Parathyroid adenoma (tissue), 2 donors: ENCODE data around the gene LGALS14.
"Not testable (repeated sequence)": the region's sequence is repeated elsewhere in the genome, so short reads cannot be mapped to it uniquely, and the experiment has no call there.

ENCODE experiments used
- H2AFZ ChIP-seq: fragments of 300-600 bp; sonication (generic); one replicate; pipeline ENCODE4 v1.7.0; 2017; ENCODE audit warnings: antibody characterized with exemption, mild to moderate bottlenecking
- H3K27ac ChIP-seq: fragments of 300-600 bp; sonication (generic); one replicate; pipeline ENCODE4 v1.7.0; 2017
- H3K27me3 ChIP-seq: fragments of 300-600 bp; sonication (generic); one replicate; pipeline ENCODE4 v1.7.0; 2017; ENCODE audit warnings: low read length; ENCODE audit not compliant: control insufficient read depth, insufficient read depth
- H3K36me3 ChIP-seq: fragments of 300-600 bp; sonication (generic); one replicate; pipeline ENCODE4 v1.7.0; 2017; ENCODE audit warnings: low read length; ENCODE audit not compliant: control insufficient read depth, insufficient read depth
- H3K4me1 ChIP-seq: fragments of 300-600 bp; sonication (generic); one replicate; pipeline ENCODE4 v1.7.0; 2017; ENCODE audit warnings: control low read depth
- H3K4me2 ChIP-seq: fragments of 300-600 bp; sonication (generic); one replicate; pipeline ENCODE4 v1.7.0; 2017; ENCODE audit warnings: low read length
- H3K4me3 ChIP-seq: fragments of 300-600 bp; sonication (generic); one replicate; pipeline ENCODE4 v1.7.0; 2017; ENCODE audit warnings: low read depth, low read length
- H3K79me2 ChIP-seq: fragments of 300-600 bp; sonication (generic); one replicate; pipeline ENCODE4 v1.7.0; 2017; ENCODE audit warnings: control low read depth
- H3K9ac ChIP-seq: fragments of 300-600 bp; sonication (generic); one replicate; pipeline ENCODE4 v1.7.0; 2017; ENCODE audit warnings: mild to moderate bottlenecking
- H3K9me3 ChIP-seq: fragments of 300-600 bp; sonication (generic); one replicate; pipeline ENCODE4 v1.7.0; 2017; ENCODE audit warnings: low read length; ENCODE audit not compliant: control insufficient read depth
- TF ChIP-seq, protein P1 (sequence below): fragments of 300-600 bp; sonication (generic); IDR thresholded peaks from one replicate; pipeline ENCODE4 v1.7.0; 2017; ENCODE audit warnings: antibody characterized with exemption, mild to moderate bottlenecking
- donor health status: primary hyperparathyroidism.

The LGALS14 gene

DNA sequence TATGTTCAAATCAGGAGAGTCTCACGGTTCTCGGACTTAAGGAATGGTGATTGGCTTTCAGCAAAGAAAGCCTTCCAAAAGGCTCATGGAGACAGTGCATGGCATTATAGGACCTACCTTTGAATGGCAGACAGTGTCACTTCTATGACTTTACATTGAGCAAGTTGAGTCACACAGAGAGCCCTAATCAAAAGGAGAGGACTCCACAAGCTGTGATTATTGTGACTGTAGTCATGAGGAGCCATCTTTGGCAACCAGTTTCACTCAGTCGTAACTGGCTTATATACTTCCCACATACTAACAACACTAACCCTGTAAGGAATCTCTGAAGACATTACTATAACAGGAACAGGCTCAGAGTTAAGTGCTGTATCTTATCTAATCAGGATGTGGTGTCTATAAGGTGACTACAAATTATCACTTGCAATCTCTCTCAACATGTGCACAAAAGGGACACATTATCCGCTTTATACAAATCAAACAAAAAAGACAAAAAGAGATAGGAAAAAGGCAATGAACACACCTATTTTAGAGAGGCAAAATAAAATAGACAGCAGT lies 6.1 kb downstream of the LGALS14 start:
- Histone ChIP-seq H3K79me2 (no peaks in the 10 kb centered on the region), H3K4me2 (no peak overlapping the region), H3K27ac (no peak overlapping the region), H3K9ac (no peak overlapping the region), H2AFZ (no peak overlapping the region), H3K27me3 (no peaks in the 10 kb centered on the region), H3K36me3 (no peaks in the 10 kb centered on the region), H3K9me3 (no peaks in the 10 kb centered on the region), H3K4me3 (no peak overlapping the region), H3K4me1 (no peaks in the 10 kb centered on the region)
- TF ChIP-seq, protein P1, sequence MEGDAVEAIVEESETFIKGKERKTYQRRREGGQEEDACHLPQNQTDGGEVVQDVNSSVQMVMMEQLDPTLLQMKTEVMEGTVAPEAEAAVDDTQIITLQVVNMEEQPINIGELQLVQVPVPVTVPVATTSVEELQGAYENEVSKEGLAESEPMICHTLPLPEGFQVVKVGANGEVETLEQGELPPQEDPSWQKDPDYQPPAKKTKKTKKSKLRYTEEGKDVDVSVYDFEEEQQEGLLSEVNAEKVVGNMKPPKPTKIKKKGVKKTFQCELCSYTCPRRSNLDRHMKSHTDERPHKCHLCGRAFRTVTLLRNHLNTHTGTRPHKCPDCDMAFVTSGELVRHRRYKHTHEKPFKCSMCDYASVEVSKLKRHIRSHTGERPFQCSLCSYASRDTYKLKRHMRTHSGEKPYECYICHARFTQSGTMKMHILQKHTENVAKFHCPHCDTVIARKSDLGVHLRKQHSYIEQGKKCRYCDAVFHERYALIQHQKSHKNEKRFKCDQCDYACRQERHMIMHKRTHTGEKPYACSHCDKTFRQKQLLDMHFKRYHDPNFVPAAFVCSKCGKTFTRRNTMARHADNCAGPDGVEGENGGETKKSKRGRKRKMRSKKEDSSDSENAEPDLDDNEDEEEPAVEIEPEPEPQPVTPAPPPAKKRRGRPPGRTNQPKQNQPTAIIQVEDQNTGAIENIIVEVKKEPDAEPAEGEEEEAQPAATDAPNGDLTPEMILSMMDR = no peak

DNA sequence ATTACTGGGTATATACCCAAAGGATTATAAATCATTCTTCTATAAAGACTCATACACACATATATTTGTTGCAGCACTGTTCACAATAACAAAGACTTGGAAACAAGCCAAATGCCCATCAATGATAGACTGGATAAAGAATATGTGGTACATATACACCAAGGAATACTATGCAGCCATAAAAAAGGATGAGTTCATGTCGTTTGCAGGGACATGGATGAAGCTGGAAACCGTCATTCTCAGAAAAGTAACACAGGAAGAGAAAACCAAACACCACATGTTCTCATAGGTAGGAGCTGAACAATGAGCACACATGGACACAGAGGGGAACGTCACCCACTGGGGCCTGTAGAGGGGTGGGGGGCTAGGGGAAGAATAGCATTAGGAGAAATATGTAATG lies 15.9 kb downstream of the LGALS14 start:
- not testable (repeated sequence) for H3K4me3 ChIP-seq, H3K9ac ChIP-seq, H2AFZ ChIP-seq, H3K9me3 ChIP-seq, H3K4me2 ChIP-seq, H3K4me1 ChIP-seq, H3K79me2 ChIP-seq, H3K27me3 ChIP-seq, H3K27ac ChIP-seq, H3K36me3 ChIP-seq

DNA sequence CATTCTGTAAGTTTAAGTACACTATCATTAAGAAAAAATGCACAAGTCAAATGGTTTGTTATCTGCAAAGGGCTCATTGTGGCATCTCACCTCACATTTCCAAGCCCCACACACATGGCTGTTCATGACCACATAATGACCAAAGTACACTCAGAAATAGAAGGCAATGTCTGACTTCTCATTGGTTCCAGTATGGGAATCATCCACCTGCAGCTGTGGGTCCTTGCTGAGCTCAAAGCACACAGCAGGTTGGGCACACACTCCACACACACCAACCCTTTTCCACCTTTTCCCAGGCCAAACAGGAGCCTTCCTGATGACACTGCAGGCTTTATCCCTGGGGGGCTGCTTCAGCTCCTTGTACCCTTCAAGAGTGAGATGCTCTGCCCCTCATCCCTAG lies 21.7 kb downstream of the LGALS14 start:
- Histone ChIP-seq H2AFZ (no peak overlapping the region), H3K36me3 (no peaks in the 10 kb centered on the region), H3K79me2 (no peaks in the 10 kb centered on the region), H3K27me3 (no peaks in the 10 kb centered on the region), H3K4me1 (no peaks in the 10 kb centered on the region), H3K27ac (no peak overlapping the region), H3K4me2 (no peak overlapping the region), H3K9me3 (no peaks in the 10 kb centered on the region), H3K9ac (no peak overlapping the region), H3K4me3 (no peak overlapping the region)
- TF ChIP-seq, protein P1 = no peak

DNA sequence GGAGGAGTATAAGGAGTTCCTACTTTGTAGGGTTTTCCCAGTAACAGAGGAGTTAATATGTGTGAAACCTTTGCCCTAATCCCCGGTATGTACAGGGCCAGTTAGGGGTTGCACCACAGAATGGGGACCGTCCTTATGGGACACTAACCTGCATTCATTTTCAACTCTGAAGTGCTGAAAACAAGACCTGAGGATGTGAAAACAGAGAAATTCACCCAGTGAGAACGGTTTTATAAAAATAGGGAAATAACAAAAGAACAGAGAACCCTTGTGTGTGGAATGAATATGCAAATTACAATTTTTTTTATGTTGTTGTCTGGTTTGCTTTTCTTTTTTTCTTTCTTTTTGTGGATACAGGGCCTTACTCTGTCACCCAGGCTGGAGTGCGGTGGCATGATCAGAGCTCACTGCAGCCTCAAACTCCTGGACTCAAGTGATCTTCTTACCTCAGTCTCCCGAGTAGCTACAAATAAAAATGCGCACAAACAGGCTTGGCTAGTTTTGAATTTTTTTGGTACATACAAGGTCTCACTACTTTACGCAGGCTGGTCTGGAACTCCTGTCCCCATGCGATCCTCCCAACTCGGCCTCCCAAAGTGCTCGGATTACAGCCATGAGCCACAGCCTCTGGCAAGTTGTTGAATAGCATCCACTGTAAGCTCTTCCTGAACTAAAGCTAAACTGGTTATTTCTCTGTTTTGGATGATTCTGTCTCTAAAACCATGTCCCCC lies 23.0 kb downstream of the LGALS14 start:
- no peak overlapping the region for H3K9ac ChIP-seq
- H3K4me1 ChIP-seq = no peaks in the 10 kb centered on the region
- no peak overlapping the region for H2AFZ ChIP-seq
- H3K27ac ChIP-seq = no peak overlapping the region
- H3K36me3 ChIP-seq = no peaks in the 10 kb centered on the region
- TF ChIP-seq, protein P1 = no peak
- H3K4me3 ChIP-seq = no peak overlapping the region
- H3K4me2 ChIP-seq = no peak overlapping the region
- H3K27me3 ChIP-seq = no peaks in the 10 kb centered on the region
- H3K79me2 ChIP-seq = no peaks in the 10 kb centered on the region
- no peaks in the 10 kb centered on the region for H3K9me3 ChIP-seq

DNA sequence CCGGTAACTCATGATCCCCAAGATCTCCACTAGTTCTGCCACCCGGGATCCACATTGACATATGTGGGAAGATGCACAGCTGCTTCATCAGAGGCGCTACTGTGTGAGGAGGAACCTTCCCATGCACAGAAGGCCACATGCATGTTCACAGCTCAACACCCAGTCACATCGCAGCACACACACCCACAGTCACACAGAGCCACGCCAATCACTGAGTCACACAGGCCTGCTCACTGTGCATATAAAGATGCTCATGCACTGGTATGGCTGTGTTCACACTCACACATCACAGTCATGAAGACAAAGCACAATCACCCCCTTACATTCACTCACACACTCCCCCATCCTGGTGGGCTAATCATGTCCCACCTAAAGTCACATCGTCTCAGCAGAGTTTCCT lies 23.8 kb downstream of the LGALS14 start:
- H3K36me3 ChIP-seq = no peaks in the 10 kb centered on the region
- no peaks in the 10 kb centered on the region for H3K4me1 ChIP-seq
- no peaks in the 10 kb centered on the region for H3K9me3 ChIP-seq
- no peaks in the 10 kb centered on the region for H3K27me3 ChIP-seq
- TF ChIP-seq, protein P1 = no peak
- no peak overlapping the region for H2AFZ ChIP-seq
- H3K4me3 ChIP-seq = no peak overlapping the region
- no peak overlapping the region for H3K27ac ChIP-seq
- H3K79me2 ChIP-seq = no peaks in the 10 kb centered on the region
- H3K9ac ChIP-seq = no peak overlapping the region
- H3K4me2 ChIP-seq = no peak overlapping the region
